ENCODE measurements around the gene CEBPZOS.
"Not testable (repeated sequence)": the region's sequence is repeated elsewhere in the genome, so short reads cannot be mapped to it uniquely, and the experiment has no call there.

The CEBPZOS gene

GRCh38 chr2:37191253-37191652, 5.0 kb upstream of the CEBPZOS start:
- no peak for DNase-seq (ENCODE audit: low read depth in 2 of 2)

DNA sequence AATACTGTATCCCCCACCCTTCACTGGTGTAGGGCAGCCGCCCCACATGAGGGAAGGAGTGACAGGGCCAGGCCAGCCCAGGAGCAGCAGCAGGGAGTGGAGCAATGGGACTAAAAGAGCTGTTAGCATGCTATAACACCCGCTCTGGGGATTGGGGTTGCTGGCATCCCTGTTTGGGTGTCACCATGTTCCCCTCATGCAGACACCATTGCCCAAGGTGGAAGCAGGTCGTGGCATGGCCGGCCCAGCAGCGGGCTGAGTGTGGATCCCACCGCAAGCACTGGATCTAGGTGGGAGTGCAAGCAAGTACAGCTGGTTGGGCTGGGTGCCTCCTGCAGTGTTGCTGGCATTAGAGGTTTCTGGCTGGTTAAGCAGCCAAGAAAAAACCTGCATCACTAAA, 4.5 kb upstream of the CEBPZOS start:
- DNase-seq (ENCODE audit: low read depth in 2 of 2) = no peak

GRCh38 chr2:37192551-37192950, 3.7 kb upstream of the CEBPZOS start:
- no peak for DNase-seq (ENCODE audit: low read depth in 2 of 2)

- not testable (repeated sequence) for DNase-seq (ENCODE audit: low read depth in 2 of 2)
Measured at GRCh38 chr2:37195862-37196319, 405 bp upstream of the CEBPZOS start.

DNA sequence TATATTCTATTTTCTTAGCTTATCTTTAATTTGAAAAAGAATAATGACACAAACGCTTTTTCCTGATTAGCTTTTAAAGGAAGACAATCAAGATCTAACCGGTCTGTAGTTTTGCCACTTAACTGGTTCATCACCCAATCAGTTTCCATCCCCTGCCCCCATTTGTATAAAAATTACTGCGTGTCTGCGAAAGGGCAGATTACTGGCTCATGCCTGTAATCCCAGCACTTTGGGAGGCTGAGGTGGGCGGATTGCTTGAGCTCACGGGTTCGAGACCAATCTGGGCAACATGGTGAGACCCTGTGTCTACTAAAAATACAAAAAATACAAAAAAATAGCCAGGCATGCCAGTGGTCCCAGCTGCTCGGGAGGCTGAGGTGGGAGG, 2.4 kb downstream of the CEBPZOS start:
- no peak for DNase-seq (ENCODE audit: low read depth in 2 of 2)

DNA sequence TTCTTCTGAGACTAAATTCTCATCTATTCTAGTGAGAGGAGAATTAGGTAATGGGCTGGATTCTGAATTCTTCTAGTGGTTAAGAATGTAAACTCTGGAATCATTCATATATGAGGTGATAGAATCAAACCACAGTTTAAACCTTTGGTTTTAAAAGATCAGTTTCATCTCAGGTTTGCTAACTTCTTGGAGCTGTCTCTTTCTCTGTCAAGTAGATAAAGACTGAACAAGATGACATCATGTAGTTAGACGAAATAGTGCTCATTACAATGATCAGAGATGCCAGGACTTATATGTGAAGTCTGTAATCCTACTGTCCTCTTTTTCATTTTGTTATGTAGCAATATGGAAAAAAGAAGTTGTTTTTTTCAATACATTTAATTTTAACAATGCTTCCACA, 4.9 kb downstream of the CEBPZOS start:
- no peak for DNase-seq (ENCODE audit: low read depth in 2 of 2)

DNA sequence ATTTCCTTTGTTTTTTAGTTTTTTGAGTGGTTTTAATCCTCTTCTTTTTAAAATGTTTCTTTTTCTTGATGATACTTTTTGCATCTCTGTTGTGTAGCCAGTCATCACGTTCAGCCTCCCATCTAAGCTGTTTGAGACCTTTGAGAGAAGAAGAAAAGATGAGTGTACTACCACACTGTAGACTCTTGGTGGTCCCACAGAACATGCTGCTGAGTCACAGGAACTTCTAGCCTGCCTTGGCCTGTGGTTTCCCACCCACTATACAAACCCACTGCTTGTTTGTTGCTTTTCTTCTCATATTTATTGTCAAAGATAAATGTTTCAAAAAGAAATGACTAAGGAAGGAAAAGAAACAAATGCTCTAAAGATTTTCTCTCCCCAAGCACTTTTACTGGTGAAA, 5.5 kb downstream of the CEBPZOS start:
- peak; percentile 48 to 60 for DNase-seq (ENCODE audit: low read depth in 2 of 2)

- no peak for DNase-seq (ENCODE audit: low read depth in 2 of 2)
Measured at GRCh38 chr2:37203708-37204107, 7.4 kb downstream of the CEBPZOS start.

- DNase-seq (ENCODE audit: low read depth in 2 of 2) = not testable (repeated sequence)
Measured at GRCh38 chr2:37205071-37205661, 8.9 kb downstream of the CEBPZOS start.

- DNase-seq (ENCODE audit: low read depth in 2 of 2) = no peak
Measured at GRCh38 chr2:37205689-37206341, 9.5 kb downstream of the CEBPZOS start.

- not testable (repeated sequence) for DNase-seq (ENCODE audit: low read depth in 2 of 2)
Measured at GRCh38 chr2:37206760-37207159, 10.5 kb downstream of the CEBPZOS start.

DNA sequence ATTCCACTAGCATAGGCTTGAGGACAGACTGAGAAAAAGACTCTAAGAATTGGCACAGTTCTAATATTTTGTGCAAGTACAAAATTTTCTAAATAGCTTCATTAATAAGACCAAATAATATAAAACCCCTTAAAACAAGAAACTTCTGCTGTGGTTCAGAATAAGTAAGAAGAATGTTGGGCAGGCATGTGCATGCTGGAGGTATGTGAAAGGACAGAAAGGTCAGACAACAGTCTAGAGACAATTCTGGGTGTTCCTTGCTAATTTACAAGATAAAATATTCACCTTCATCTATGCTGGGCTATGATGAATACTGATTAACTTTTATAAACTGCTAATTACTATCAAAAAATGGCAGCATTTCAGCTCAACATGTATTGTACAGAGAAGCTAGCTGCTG, 14.9 kb downstream of the CEBPZOS start:
- DNase-seq (ENCODE audit: low read depth in 2 of 2) = no peak

DNA sequence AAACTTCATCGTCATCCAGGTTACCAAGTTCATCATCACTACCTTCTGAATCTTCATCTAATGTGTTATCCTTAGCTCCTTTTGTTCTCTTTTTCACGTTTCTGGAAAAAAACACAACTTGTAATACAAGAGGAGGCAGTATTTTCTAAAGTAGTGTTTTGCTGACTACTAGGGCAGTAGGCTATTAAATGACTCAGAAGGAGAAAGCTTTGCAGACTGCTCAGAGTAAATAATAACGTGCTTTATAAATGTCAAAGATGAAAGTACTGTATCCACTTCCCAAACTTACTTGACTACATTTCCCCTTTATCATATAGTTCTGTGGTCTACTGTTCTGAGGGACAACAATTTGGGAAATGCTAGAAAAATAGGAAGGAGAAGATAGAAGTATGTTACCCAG, 15.6 kb downstream of the CEBPZOS start:
- no peak for DNase-seq (ENCODE audit: low read depth in 2 of 2)

DNA sequence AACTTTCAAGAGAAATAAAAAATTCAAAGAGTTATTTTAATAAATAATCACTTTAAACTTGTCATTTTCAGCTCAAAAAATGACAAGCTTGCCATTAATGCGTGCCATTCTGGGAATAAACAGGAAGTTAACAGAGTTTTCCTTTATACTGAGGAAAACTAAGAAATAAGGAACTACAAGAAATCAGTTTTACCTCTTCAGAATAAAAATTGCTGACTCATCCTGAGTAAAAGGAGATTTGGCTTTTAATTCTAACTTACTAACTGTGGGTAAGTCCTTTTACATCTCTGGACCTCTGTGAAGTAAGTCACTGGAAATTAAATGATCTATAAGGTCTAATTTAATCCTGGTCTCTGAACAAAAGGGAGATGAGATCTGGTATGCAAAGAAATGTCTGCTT, 19.0 kb downstream of the CEBPZOS start:
- DNase-seq (ENCODE audit: low read depth in 2 of 2) = no peak

GRCh38 chr2:37219046-37219445, 22.8 kb downstream of the CEBPZOS start:
- DNase-seq (ENCODE audit: low read depth in 2 of 2) = no peak

DNA sequence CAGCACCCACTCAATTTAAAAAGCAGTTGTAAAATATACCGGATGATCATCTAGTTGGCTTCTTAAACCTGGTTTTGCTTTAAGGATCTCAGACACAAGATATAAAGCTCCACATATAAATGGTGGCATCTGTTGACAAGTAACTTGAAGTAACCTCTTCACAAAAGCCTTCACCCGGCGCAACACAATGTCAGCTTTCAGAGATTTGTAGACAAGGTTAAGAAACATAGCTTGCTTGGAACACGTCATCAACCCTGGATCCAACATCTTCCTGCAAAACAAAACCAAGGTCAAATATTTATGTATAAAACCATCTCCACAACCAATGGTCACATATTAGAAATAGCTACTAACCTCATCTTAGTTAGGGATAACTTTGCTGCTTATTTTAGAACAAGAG, 26.8 kb downstream of the CEBPZOS start:
- DNase-seq (ENCODE audit: low read depth in 2 of 2) = no peak

GRCh38 chr2:37224063-37224462, 27.8 kb downstream of the CEBPZOS start:
- no peak for DNase-seq (ENCODE audit: low read depth in 2 of 2)

DNA sequence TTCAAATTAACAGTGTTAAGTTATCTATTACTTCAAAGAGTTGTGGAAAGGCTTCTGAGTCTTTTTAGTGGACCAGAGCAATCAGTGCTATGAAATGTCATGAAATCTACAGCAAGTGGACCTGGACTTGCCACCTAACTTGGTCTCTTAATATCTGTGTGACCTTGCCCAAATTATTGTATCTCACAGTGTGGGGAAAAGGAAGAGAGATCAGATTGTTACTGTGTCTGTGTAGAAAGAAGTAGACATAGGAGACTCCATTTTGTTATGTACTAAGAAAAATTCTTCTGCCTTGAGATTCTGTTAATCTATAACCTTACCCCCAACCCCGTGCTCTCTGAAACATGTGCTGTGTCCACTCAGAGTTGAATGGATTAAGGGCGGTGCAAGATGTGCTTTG, 28.8 kb downstream of the CEBPZOS start:
- not testable (repeated sequence) for DNase-seq (ENCODE audit: low read depth in 2 of 2)

GRCh38 chr2:37226863-37227262, 30.6 kb downstream of the CEBPZOS start:
- DNase-seq (ENCODE audit: low read depth in 2 of 2) = no peak

- DNase-seq (ENCODE audit: low read depth in 2 of 2) = no peak
Measured at GRCh38 chr2:37228788-37229187, 32.5 kb downstream of the CEBPZOS start.

- no peak for DNase-seq (ENCODE audit: low read depth in 2 of 2)
Measured at GRCh38 chr2:37230581-37230980, 34.3 kb downstream of the CEBPZOS start.

DNA sequence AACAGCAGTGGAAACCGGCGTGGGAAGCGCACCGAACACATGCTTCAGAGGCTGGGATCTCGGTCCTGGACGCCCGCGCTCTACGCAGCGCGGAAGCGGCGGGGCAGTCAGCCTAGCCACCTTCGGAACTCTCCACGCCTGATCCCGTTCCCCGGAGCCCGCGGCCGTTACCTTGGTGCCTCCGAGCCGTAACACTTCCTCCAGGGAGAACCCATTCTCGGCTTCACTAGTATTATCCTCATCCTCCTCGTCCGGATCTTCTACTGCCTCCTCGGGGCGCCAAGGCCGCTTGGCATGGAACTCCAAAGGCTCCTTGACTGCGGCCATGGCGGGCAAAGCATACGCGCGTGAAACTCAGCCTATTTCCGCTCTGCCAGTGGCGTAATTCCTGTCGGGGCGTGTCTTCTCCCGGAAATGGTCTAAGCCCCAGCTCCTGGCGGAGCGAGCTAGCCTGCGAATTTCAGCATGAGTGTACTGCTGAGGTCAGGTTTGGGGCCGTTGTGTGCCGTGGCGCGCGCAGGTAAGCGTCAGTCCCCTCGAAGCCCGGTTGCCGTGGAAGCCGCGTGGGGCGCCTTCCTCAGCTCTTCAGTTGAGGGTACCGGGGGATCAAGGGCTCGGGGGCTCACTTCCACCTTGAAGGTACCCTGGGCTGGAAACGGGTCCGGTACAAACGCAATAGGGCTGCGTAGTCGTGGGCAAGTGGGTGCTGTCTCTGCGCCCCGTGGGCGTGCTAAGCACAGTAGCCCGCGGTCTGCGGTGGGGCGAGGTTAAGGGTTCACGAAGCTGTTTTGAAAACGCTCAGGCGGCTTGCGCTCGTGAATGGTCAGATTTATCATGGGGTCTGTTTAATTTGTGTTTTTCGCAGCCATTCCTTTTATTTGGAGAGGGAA, 35.2 kb downstream of the CEBPZOS start, which contains the start of the genes CEBPZ and NDUFAF7:
TSS of gene CEBPZ (minus strand) at position 356 of the 890 bp plus-strand sequence. CDS start at position 327, 29 bp downstream.
TSS of gene NDUFAF7 (plus strand) at position 418 of the 890 bp plus-strand sequence. CDS start at position 466, 48 bp downstream.
- DNase-seq (ENCODE audit: low read depth in 2 of 2) = peak; percentile 83

All from stimulated activated CD8-positive, alpha-beta memory T cell treated with anti-CD3 and anti-CD28 coated beads, Interleukin-7, amount 100 ng/mL, for 4 hours (primary cell).